Stimulated activated naive CD8-positive, alpha-beta T cell treated with anti-CD3 and anti-CD28 coated beads, Interleukin-15, Interleukin-2, amounts not matched to agents 100 ng/mL and 50 ng/mL, for 24 hours (primary cell): ENCODE measurements around the gene ICAM4.
"Not testable (repeated sequence)": the region's sequence is repeated elsewhere in the genome, so short reads cannot be mapped to it uniquely, and the experiment has no call there.

ENCODE experiments used
- H3K27ac Mint-ChIP-seq: one replicate; pipeline ENCODE4 v1.8.0; 2021; ENCODE audit warnings: mild to moderate bottlenecking, mixed read lengths
- H3K27me3 Mint-ChIP-seq: one replicate; pipeline ENCODE4 v1.8.0; 2021; ENCODE audit warnings: mixed read lengths
- H3K36me3 Mint-ChIP-seq: one replicate; pipeline ENCODE4 v1.8.0; 2021; ENCODE audit warnings: low read depth, mixed read lengths
- H3K4me1 Mint-ChIP-seq: one replicate; pipeline ENCODE4 v1.8.0; 2021; ENCODE audit warnings: low read depth, mixed read lengths
- H3K4me3 Mint-ChIP-seq: one replicate; pipeline ENCODE4 v1.8.0; 2021; ENCODE audit warnings: mild to moderate bottlenecking, mixed read lengths
- H3K9me3 Mint-ChIP-seq: one replicate; pipeline ENCODE4 v1.8.0; 2021; ENCODE audit warnings: mixed read lengths

The ICAM4 gene

DNA sequence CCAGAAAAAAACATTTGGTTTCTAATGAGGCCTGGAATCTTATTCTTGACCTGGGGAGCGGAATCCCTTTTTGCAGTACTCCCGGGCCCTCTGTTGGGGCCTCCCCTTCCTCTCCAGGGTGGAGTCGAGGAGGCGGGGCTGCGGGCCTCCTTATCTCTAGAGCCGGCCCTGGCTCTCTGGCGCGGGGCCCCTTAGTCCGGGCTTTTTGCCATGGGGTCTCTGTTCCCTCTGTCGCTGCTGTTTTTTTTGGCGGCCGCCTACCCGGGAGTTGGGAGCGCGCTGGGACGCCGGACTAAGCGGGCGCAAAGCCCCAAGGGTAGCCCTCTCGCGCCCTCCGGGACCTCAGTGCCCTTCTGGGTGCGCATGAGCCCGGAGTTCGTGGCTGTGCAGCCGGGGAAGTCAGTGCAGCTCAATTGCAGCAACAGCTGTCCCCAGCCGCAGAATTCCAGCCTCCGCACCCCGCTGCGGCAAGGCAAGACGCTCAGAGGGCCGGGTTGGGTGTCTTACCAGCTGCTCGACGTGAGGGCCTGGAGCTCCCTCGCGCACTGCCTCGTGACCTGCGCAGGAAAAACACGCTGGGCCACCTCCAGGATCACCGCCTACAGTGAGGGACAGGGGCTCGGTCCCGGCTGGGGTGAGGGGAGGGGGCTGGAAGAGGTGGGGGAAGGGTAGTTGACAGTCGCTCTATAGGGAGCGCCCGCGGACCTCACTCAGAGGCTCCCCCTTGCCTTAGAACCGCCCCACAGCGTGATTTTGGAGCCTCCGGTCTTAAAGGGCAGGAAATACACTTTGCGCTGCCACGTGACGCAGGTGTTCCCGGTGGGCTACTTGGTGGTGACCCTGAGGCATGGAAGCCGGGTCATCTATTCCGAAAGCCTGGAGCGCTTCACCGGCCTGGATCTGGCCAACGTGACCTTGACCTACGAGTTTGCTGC lies at the start of gene ICAM4:
Gene ICAM4 (plus strand): TSS at position 153 of the 935 bp plus-strand sequence. CDS start 58 bp downstream, at position 211.
- peak within 1 kb of the TSS; percentile 49 for H3K27ac Mint-ChIP-seq
- H3K4me3 Mint-ChIP-seq = peak within 1 kb of the TSS; percentile 19
- peaks cover 34% of the 10 kb centered on the region for H3K36me3 Mint-ChIP-seq
- peaks cover 61% of the 10 kb centered on the region for H3K4me1 Mint-ChIP-seq
- peaks cover 27% of the 10 kb centered on the region for H3K27me3 Mint-ChIP-seq
- no peaks in the 10 kb centered on the region for H3K9me3 Mint-ChIP-seq

DNA sequence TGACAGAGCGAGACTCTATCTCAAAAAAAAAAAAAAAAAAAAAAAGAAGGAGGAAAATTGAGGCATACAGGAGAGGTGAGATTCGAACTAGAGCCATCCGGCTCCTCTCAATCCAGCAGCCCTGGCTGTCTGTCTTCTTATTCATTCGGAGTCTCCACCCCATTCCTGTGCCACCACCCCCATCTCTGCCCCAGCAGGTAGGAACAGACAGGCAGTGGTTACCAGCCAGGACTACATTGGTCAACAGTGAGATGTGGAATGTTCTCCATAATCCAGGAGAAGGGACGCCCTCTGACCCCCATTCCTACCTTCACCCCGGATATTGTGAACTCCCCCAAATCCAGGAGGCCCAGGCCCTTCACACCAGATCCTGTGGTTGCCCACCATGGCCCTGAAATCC lies 49.1 kb upstream of the ICAM4 start:
- Mint-ChIP-seq H3K4me1 (peaks cover 34% of the 10 kb centered on the region), H3K9me3 (no peaks in the 10 kb centered on the region), H3K4me3 (no peak overlapping the region), H3K36me3 (no peaks in the 10 kb centered on the region), H3K27me3 (no peaks in the 10 kb centered on the region), H3K27ac (no peak overlapping the region)

- Mint-ChIP-seq H3K27ac (no peak overlapping the region), H3K27me3 (no peaks in the 10 kb centered on the region), H3K9me3 (no peaks in the 10 kb centered on the region), H3K4me3 (no peak overlapping the region), H3K4me1 (peaks cover 34% of the 10 kb centered on the region), H3K36me3 (no peaks in the 10 kb centered on the region)
These were observed 48.5 kb upstream of the ICAM4 start for GRCh38 chr19:10238172-10238783.

DNA sequence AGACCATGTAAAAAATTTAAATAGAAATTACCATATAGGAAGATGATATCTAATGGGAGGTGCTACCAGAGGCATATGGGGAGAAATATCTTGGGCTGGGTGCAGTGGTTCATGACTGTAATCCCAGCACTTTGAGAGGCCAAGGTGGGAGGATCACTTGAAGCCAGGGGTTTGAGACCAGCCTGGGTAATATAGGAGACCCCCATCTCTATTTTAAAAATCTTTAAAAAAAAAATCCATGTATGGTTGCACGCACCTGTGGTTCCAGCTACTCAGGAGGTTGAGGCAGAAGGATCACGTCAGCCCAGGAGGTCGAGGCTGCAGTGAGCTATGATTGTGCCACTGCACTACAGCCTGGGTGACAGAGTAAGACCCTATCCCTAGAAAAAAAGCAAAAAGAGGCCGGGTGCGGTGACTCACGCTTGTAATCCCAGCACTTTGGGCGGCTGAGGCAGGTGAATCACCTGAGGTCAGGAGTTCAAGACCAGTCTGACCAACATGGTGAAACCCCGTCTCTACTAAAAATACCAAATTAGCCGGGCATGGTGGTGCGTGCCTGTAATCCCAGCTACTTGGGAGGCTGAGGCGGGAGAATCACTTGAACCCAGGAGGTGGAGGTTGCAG lies 44.8 kb upstream of the ICAM4 start:
- H3K27ac Mint-ChIP-seq, H3K36me3 Mint-ChIP-seq, H3K9me3 Mint-ChIP-seq, H3K27me3 Mint-ChIP-seq, H3K4me3 Mint-ChIP-seq: not testable (repeated sequence)
- peaks cover 16% of the 10 kb centered on the region for H3K4me1 Mint-ChIP-seq

DNA sequence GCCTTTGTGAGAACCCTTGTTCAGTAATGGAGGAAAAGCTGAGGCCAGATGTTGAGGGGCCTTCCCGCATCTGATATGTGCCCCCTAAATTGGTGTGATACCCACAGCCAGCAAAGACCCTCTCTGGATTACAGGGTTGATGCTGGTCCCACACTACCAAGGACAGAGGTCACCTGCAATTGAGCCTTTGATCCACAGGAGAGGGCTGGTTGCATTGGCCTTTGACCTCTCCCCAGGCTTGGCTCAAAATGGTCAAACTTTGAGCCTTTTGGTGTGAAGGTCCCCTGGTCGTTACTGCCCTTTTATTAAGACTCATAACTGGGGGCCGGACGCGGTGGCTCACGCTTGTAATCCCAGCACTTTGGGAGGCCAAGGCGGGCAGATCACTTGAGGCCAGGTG lies 43.1 kb upstream of the ICAM4 start:
- no peaks in the 10 kb centered on the region for H3K36me3 Mint-ChIP-seq
- no peak overlapping the region for H3K4me3 Mint-ChIP-seq
- no peaks in the 10 kb centered on the region for H3K9me3 Mint-ChIP-seq
- no peak overlapping the region for H3K27ac Mint-ChIP-seq
- peaks cover 11% of the 10 kb centered on the region for H3K4me1 Mint-ChIP-seq
- H3K27me3 Mint-ChIP-seq = no peaks in the 10 kb centered on the region

DNA sequence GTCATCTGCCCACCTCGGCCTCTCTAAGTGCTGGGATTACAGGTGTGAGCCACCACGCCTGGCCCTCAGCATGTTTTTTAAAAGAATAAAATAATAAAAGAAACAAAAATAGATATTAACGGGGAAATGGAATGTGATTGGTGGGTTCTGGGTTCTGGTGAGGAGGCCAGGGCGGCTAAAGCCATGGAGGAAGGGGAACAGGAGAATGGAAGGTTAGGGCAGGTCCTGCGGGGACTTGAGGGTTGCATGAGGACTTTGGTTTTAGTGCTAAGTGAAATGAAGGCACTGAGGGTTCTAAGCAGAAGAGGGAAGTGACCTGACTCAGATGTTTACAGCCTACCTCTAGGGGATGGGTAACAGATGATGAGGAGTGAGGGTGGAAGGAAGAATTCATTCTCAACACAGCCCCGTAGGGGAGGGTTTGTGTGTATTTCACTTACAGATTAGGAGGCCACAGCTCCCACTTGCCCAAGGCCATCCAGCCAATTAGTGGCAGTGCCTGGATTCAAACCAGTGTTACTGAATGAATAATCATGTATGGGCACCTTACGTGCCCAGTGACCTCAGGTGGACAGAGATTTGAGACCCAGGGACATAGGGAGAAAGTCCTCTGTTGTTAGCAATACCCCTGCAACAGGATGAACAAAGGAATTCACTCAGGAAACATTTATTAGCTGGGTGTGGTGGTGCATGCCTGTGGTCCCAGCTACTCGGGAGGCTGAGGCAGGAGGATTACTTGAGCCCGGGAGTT lies 41.4 kb upstream of the ICAM4 start:
- Mint-ChIP-seq H3K36me3 (no peaks in the 10 kb centered on the region), H3K27ac (no peak overlapping the region), H3K9me3 (no peaks in the 10 kb centered on the region), H3K4me3 (no peak overlapping the region), H3K4me1 (peaks cover 2% of the 10 kb centered on the region), H3K27me3 (no peaks in the 10 kb centered on the region)

GRCh38 chr19:10246511-10246910 lies 40.2 kb upstream of the ICAM4 start:
- no peak overlapping the region for H3K27ac Mint-ChIP-seq
- no peaks in the 10 kb centered on the region for H3K27me3 Mint-ChIP-seq
- no peak overlapping the region for H3K4me3 Mint-ChIP-seq
- H3K4me1 Mint-ChIP-seq = peaks cover 7% of the 10 kb centered on the region
- H3K9me3 Mint-ChIP-seq = no peaks in the 10 kb centered on the region
- H3K36me3 Mint-ChIP-seq = no peaks in the 10 kb centered on the region

DNA sequence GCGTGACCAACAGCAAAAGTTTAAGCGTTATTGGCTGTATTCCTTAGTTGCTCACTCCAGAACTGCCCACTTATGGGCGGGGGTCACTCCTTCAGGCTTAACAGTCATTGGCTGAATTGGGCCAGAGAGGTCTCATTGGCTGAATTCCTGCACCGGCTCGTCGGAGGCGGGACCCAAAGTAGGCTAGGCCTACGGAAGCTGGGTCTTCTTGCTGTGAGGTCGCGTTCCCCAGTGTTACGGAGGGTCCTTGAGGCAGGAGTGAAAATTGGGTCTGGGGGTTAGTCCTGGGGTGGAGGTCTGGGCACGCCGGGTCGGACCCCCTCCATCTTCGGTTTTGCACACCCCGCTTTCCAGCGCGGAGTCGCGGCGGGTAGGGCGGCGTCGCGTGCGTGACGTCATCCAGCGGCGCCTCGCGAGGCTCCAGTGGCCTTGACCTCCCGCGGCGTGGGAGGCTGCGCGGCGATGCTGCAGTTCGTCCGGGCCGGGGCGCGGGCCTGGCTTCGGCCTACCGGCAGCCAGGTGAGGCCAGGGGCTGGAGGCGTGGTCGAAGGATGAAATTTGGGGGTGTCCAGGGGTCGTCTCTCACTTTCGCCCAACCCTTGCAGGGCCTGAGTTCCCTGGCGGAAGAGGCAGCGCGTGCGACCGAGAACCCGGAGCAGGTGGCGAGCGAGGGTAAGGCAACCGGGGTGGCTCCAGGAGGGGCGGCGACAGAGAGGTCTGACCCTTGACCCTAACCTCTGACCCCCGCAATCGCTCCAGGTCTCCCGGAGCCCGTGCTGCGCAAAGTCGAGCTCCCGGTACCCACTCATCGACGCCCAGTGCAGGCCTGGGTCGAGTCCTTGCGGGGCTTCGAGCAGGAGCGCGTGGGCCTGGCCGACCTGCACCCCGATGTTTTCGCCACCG lies 34.7 kb upstream of the ICAM4 start, which contains the start of gene MRPL4:
Gene MRPL4 (plus strand): TSS at position 423 of the 903 bp plus-strand sequence. CDS start 40 bp downstream, at position 463.
- Mint-ChIP-seq H3K4me1 (peaks cover 28% of the 10 kb centered on the region), H3K27me3 (no peaks in the 10 kb centered on the region), H3K27ac (peak within 1 kb of the TSS; percentile 96), H3K36me3 (peaks cover 34% of the 10 kb centered on the region), H3K4me3 (peak within 1 kb of the TSS; percentile 97), H3K9me3 (no peaks in the 10 kb centered on the region)

GRCh38 chr19:10252707-10253106 lies 34.0 kb upstream of the ICAM4 start:
- H3K9me3 Mint-ChIP-seq = no peaks in the 10 kb centered on the region
- H3K4me1 Mint-ChIP-seq = peaks cover 28% of the 10 kb centered on the region
- H3K27me3 Mint-ChIP-seq = no peaks in the 10 kb centered on the region
- peak overlapping the region; percentile 97 for H3K4me3 Mint-ChIP-seq
- peaks cover 41% of the 10 kb centered on the region for H3K36me3 Mint-ChIP-seq
- peak overlapping the region; percentile 96 for H3K27ac Mint-ChIP-seq

DNA sequence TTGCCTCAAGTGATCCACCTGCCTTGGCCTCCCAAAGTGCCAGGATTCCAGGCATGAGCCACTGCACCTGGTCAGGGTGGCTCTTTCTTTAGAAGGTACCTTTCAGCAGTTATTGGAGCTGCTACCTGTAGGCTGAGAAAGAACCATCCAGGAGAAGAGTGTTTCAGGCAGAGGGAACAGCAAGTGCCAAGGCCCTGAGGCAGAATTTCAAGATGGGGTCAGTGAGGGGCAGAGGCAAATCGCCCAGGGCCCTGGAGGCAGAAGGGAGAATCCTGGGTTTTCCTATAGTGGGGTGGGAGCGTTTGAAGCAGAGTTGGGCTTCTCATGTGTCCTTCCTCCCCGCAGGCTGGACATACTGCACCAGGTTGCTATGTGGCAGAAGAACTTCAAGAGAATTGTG lies 32.5 kb upstream of the ICAM4 start:
- Mint-ChIP-seq H3K9me3 (no peaks in the 10 kb centered on the region), H3K27me3 (no peaks in the 10 kb centered on the region), H3K36me3 (peaks cover 43% of the 10 kb centered on the region), H3K4me3 (peak overlapping the region; percentile 97), H3K27ac (no peak overlapping the region), H3K4me1 (peaks cover 35% of the 10 kb centered on the region)

- Mint-ChIP-seq H3K4me3 (no peak overlapping the region), H3K9me3 (no peaks in the 10 kb centered on the region), H3K4me1 (peaks cover 42% of the 10 kb centered on the region), H3K27ac (peak overlapping the region; percentile 38), H3K27me3 (no peaks in the 10 kb centered on the region), H3K36me3 (peaks cover 50% of the 10 kb centered on the region)
These were observed 31.4 kb upstream of the ICAM4 start for GRCh38 chr19:10255358-10255757.

DNA sequence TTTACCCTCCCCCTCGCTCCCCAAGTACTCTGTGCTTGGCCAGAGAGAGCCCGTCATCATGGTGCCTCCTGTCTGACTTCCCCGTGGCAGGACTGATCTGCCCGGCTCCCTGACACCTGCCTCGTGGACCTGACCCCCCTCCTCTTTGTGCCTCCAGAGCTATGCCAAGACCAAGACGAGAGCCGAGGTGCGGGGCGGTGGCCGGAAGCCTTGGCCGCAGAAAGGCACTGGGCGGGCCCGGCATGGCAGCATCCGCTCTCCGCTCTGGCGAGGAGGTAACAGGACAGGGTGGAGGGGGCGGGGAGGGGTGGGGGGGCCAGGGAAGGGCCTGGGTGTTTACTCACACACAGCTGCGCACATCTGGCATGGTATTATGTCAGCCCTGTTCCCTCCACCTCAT lies 30.2 kb upstream of the ICAM4 start:
- Mint-ChIP-seq H3K4me1 (peaks cover 46% of the 10 kb centered on the region), H3K9me3 (no peaks in the 10 kb centered on the region), H3K27ac (no peak overlapping the region), H3K27me3 (no peaks in the 10 kb centered on the region), H3K36me3 (peaks cover 50% of the 10 kb centered on the region), H3K4me3 (no peak overlapping the region)

GRCh38 chr19:10256970-10257615 lies 29.7 kb upstream of the ICAM4 start:
- peaks cover 50% of the 10 kb centered on the region for H3K36me3 Mint-ChIP-seq
- H3K27ac Mint-ChIP-seq = no peak overlapping the region
- peaks cover 46% of the 10 kb centered on the region for H3K4me1 Mint-ChIP-seq

More at GRCh38 chr19:10256970-10257615, 29.7 kb upstream of the ICAM4 start:
- Mint-ChIP-seq H3K9me3 (no peaks in the 10 kb centered on the region), H3K27me3 (no peaks in the 10 kb centered on the region), H3K4me3 (no peak overlapping the region)
